OCI-M2 (cell line): ENCODE measurements around the gene SELENBP1.
A peak's percentile ranks its signal among the peaks of the same experiment; 100 is the strongest.
"Not testable (repeated sequence)": the region's sequence is repeated elsewhere in the genome, so short reads cannot be mapped to it uniquely, and the experiment has no call there.

Experiments used
- DNase-seq: peaks from one replicate; lab custom pipeline; 2025; ENCODE audit not compliant: unreplicated experiment; lab: John Stamatoyannopoulos, UW

SELENBP1 gene

GRCh38 chr1:151372058-151372934, at the start of gene SELENBP1:
Gene SELENBP1 (minus strand): TSS chr1:151372705. CDS start chr1:151372641, 64 bp downstream.
- no peak for DNase-seq

GRCh38 chr1:151419819-151420218, 47.3 kb upstream of the SELENBP1 start:
- DNase-seq: no peak

- no peak for DNase-seq
Measured at GRCh38 chr1:151418081-151418480, 45.6 kb upstream of the SELENBP1 start.

GRCh38 chr1:151416231-151416630, 43.7 kb upstream of the SELENBP1 start:
- DNase-seq: no peak

GRCh38 chr1:151411884-151412283, 39.4 kb upstream of the SELENBP1 start:
- no peak for DNase-seq

- DNase-seq: no peak
Measured at GRCh38 chr1:151408891-151409290, 36.4 kb upstream of the SELENBP1 start.

GRCh38 chr1:151407304-151407703, 34.8 kb upstream of the SELENBP1 start:
- DNase-seq: no peak

- no peak for DNase-seq
Measured at GRCh38 chr1:151406176-151406575, 33.7 kb upstream of the SELENBP1 start.

GRCh38 chr1:151405187-151405951, 32.9 kb upstream of the SELENBP1 start:
- DNase-seq: no peak

- no peak for DNase-seq
Measured at GRCh38 chr1:151403612-151404011, 31.1 kb upstream of the SELENBP1 start.

- no peak for DNase-seq
Measured at GRCh38 chr1:151402764-151403163, 30.3 kb upstream of the SELENBP1 start.

GRCh38 chr1:151401860-151402259, 29.4 kb upstream of the SELENBP1 start:
- no peak for DNase-seq

- no peak for DNase-seq
Measured at GRCh38 chr1:151401125-151401788, 28.8 kb upstream of the SELENBP1 start.

- peak; percentile 41 for DNase-seq
Measured at GRCh38 chr1:151399324-151400171, 27.0 kb upstream of the SELENBP1 start, which contains the start of gene PSMB4. Gene PSMB4 (plus strand): TSS chr1:151399573. CDS start chr1:151399588, 15 bp downstream.

- not testable (repeated sequence) for DNase-seq
Measured at GRCh38 chr1:151396265-151396664, 23.8 kb upstream of the SELENBP1 start.

- DNase-seq: no peak
Measured at GRCh38 chr1:151393583-151393982, 21.1 kb upstream of the SELENBP1 start.

- no peak for DNase-seq
Measured at GRCh38 chr1:151391079-151391563, 18.6 kb upstream of the SELENBP1 start.

- not testable (repeated sequence) for DNase-seq
Measured at GRCh38 chr1:151390221-151391078, 17.9 kb upstream of the SELENBP1 start.

GRCh38 chr1:151386002-151386401, 13.5 kb upstream of the SELENBP1 start:
- DNase-seq: no peak
